Heart right ventricle (tissue), 16 donors: Measurements from ENCODE around the gene ANAPC4. TPM values are rescaled to one million over a fixed set of nuclear protein-coding genes. Genes with fewer than 3 reads are reported as not detected.
"Not testable (repeated sequence)": the region's sequence is repeated elsewhere in the genome, so short reads cannot be mapped to it uniquely, and the experiment has no call there.

Experiments
- ATAC-seq, 8 donors: fragments of 200-7000 bp; cut with Tn5 transposase; one replicate each; pipeline ENCODE4 v1.9.1; 2020; ENCODE audit warnings: mild to moderate bottlenecking in 8 of 8, moderate library complexity in 8 of 8, moderate number of reproducible peaks in 1 of 8
- DNase-seq, 2 donors: peaks; one replicate each; pipeline ENCODE4 v3.0.0-alpha.2; 2020
- H3K27ac ChIP-seq, 10 donors: fragments of 200-600 bp; sonication (generic) in 2 of 10; one replicate each; pipeline versions ENCODE4 v1.5.0 to v1.8.0; 2020 to 2022; ENCODE audit warnings: mild to moderate bottlenecking in 3 of 10
- H3K27me3 ChIP-seq, 7 donors: fragments of 200-600 bp; one replicate each; pipeline ENCODE4 v1.8.0; 2021 to 2022; ENCODE audit warnings: mild to moderate bottlenecking in 2 of 7
- H3K36me3 ChIP-seq, 9 donors: fragments of 200-600 bp; sonication (generic) in 1 of 9; one replicate each; pipeline versions ENCODE4 v1.5.0 to v1.8.0; 2020 to 2022; ENCODE audit warnings: mild to moderate bottlenecking in 2 of 9
- H3K4me1 ChIP-seq, 9 donors: fragments of 200-600 bp; sonication (generic) in 1 of 9; one replicate each; pipeline versions ENCODE4 v1.5.0 to v1.8.0; 2020 to 2022; ENCODE audit warnings: mild to moderate bottlenecking in 4 of 9
- H3K4me3 ChIP-seq, 10 donors: fragments of 200-600 bp; sonication (generic) in 2 of 10; one replicate each; pipeline versions ENCODE4 v1.5.0 to v1.8.0; 2020 to 2022; ENCODE audit warnings: mild to moderate bottlenecking in 7 of 10, moderate library complexity in 2 of 10
- H3K9me3 ChIP-seq, 11 donors: fragments of 200-600 bp in 10 of 11; sonication (generic) in 2 of 11; one replicate each; pipeline versions ENCODE4 v1.5.0 to v1.8.0; 2013 to 2022; ENCODE audit warnings: mild to moderate bottlenecking in 2 of 11, control low read depth in 1 of 11, moderate library complexity in 1 of 11
- CTCF ChIP-seq, 9 donors: fragments of 200-600 bp; sonication (generic) in 2 of 9; IDR thresholded peaks; one replicate each; pipeline versions ENCODE4 v1.5.0 to v1.8.0; 2021 to 2022; ENCODE audit warnings: antibody characterized with exemption in 9 of 9, mild to moderate bottlenecking in 5 of 9, moderate library complexity in 1 of 9
- WGBS, 2 donors: extraction: QIAGEN DNeasy Blood & Tissue Kit; methylation state at CpG; one replicate each; pipeline ENCODE4 v1.1.7; 2013; ENCODE audit warnings: inconsistent platforms in 1 of 2; 5-methylcytosine and 5-hydroxymethylcytosine counted together
- intact Hi-C, 10 donors: fragments of 100-400 bp; cut with DNase I; formaldehyde crosslinking; loops; one replicate each; pipeline versions ENCODE4 v1.11.1 to v1.14.2; 2022
- long read RNA-seq, 3 donors: library from polyadenylated mRNA; unstranded; transcript quantifications; one replicate each; pipeline ENCODE4 v2.0.0, GENCODE V29; 2020 to 2021
- polyA plus RNA-seq, 2 donors: library from polyadenylated mRNA; stranded (reverse); fragments of 200-250 nt; gene quantifications; one replicate each; pipeline ENCODE4 v1.2.3, GENCODE V29; 2013
- total RNA-seq, 10 donors: library from RNA; stranded (reverse); fragmentation: NEBNext Ultra II Directional in 3 of 10; extraction: Animal tissue kit (Norgen Biotek cat#: 25700) in 3 of 10; gene quantifications; one replicate each; pipeline versions ENCODE4 v1.2.1 to v1.2.4, GENCODE V29; 2021 to 2023
- donor health status: Arrhythmogenic right ventricular cardiomyopathy.
- donor health status: ischemic (EF 13 %, LVEDD 7.1; RV severe dilation, severe dysfunction).
- donor health status: healthy with polysubstance abuse.
- donor health status: DM: no; HTN: yes; CAD: no.
- donor health status: DM: no; HTN: no; CAD: no.
- donor health status: ischemic (EF 25% LVEDD 6.9; RV normal size, moderate dysfunction).
- donor health status: ischemic (EF 25% LVEDD 5.7; RV mildly dilated, moderate dysfunction).
- donor health status: healthy.
- donor health status: DM: yes; HTN: yes; CAD: no.
- donor health status: Ischemic cardiomyopathy.
- donor health status: ischemic (EF 35%, LVEDD 5.7; RV mildly dilated, moderate dysfunction).
- donor health status: nonischemic (EF 11% LVEDD 7.7; RV severe dilation, severe dysfunction).
- donor health status: DM: yes; HTN: yes; CAD: no.
- donor health status: PGD.
- donor health status: ischemic (EF 29% LVEDD 5.4; RV normal size, mild dysfunction).
- donor health status: nonischemic (EF 23%, LVEDD 6.1; RV moderate dilation, normal function).

The ANAPC4 gene
- 10 to 100 TPM in 9 of 10 donors, 1 to 10 TPM in 1; 9.9 to 13.8 (median 11.5) TPM for total RNA-seq
- 10 to 100 TPM in 1 of 2 donors, 1 to 10 TPM in 1; 8.2 to 26.7 TPM for polyA plus RNA-seq
- long read RNA-seq, donor 1, transcript ANAPC4-201 (29 exons, 2,685 nt): major isoform, 10 of 24 reads
- long read RNA-seq, donor 1, partial matches to known transcripts: 0 of 24 reads
- long read RNA-seq, donor 1, other reads (novel, unspliced or antisense): 13 of 24 reads
- long read RNA-seq, donor 2, transcript ANAPC4-201 (29 exons, 2,685 nt): major isoform, 12 of 34 reads
- long read RNA-seq, donor 2, partial matches to known transcripts: 1 of 34 reads
- long read RNA-seq, donor 2, other reads (novel, unspliced or antisense): 20 of 34 reads
- long read RNA-seq, donor 3, transcript ANAPC4-210 (29 exons, 2,599 nt): minor isoform, 5 of 51 reads
- long read RNA-seq, donor 3, transcript ANAPC4-201 (29 exons, 2,685 nt): major isoform, 20 of 51 reads
- long read RNA-seq, donor 3, partial matches to known transcripts: 12 of 51 reads
- long read RNA-seq, donor 3, other reads (novel, unspliced or antisense): 14 of 51 reads

GRCh38 chr4:25376754-25377571 is at the start of gene ANAPC4:
Gene ANAPC4, plus strand, starts transcription at chr4:25377263. Its CDS starts 165 bp downstream, at chr4:25377428.
- Histone ChIP-seq H3K36me3 (peaks cover 0 to 24% (median 12%) of the 10 kb centered on the region in 9 donors), H3K4me1 (peaks cover 0 to 33% (median 17%) of the 10 kb centered on the region in 9 donors), H3K27me3 (no peaks in the 10 kb centered on the region), H3K9me3 (peaks cover 0 to 8% (median 0%) of the 10 kb centered on the region in 11 donors), H3K27ac (peak within 1 kb of the TSS; percentile 22 to 90 (median 78)), H3K4me3 (peak within 1 kb of the TSS; percentile 68 to 98 (median 90))
- peak; percentile 97 to 99 (median 98) for ATAC-seq
- TF ChIP-seq CTCF (IDR thresholded peaks at IDR 0.05): peak in 4 of 9 donors; percentile 18 to 32 (median 28)
- DNase-seq: peak; percentile 94 to 98
- WGBS, 2 donors: 0 to 1% methylated on average over 67 to 74 of the region's 74 CpGs
- intact Hi-C loops: loop anchor here in 4 of 10 donors (10.0 kb wide), 3 partner anchors 142 to 202 kb away; partner anchors contain the start of gene PI4K2B (in 1 of the 4)

GRCh38 chr4:25328463-25328862 is 48.6 kb upstream of the ANAPC4 start:
- peaks cover 0 to 14% (median 0%) of the 10 kb centered on the region in 9 donors for H3K4me1 ChIP-seq
- intact Hi-C loops, H3K9me3 ChIP-seq, H3K4me3 ChIP-seq, DNase-seq, H3K36me3 ChIP-seq, H3K27ac ChIP-seq, H3K27me3 ChIP-seq, ATAC-seq: not testable (repeated sequence)
- WGBS, 2 donors: 94 to 96% methylated on average over 3 of the region's 3 CpGs

GRCh38 chr4:25330335-25330734 is 46.7 kb upstream of the ANAPC4 start:
- no peak for TF ChIP-seq CTCF (IDR thresholded peaks at IDR 0.05)
- Histone ChIP-seq H3K27me3 (no peaks in the 10 kb centered on the region), H3K27ac (no peak overlapping the region), H3K4me3 (no peak overlapping the region), H3K4me1 (peaks cover 0 to 14% (median 0%) of the 10 kb centered on the region in 9 donors), H3K9me3 (no peaks in the 10 kb centered on the region), H3K36me3 (peaks cover 0 to 23% (median 0%) of the 10 kb centered on the region in 9 donors)
- 92 to 100% methylated on average over 1 of the region's 1 CpG for WGBS, 2 donors
- intact Hi-C loops: no loop called here
- DNase-seq (no peak), ATAC-seq (no peak)

- Histone ChIP-seq H3K27me3 (no peaks in the 10 kb centered on the region), H3K27ac (peak overlapping the region in 1 of 10 donors; percentile 66), H3K4me1 (peaks cover 0 to 14% (median 0%) of the 10 kb centered on the region in 9 donors), H3K9me3 (no peaks in the 10 kb centered on the region), H3K36me3 (peaks cover 0 to 27% (median 0%) of the 10 kb centered on the region in 9 donors), H3K4me3 (peak overlapping the region in 1 of 10 donors; percentile 18)
- 87 to 88% methylated on average over 12 of the region's 12 CpGs for WGBS, 2 donors
- no peak for DNase-seq
- no peak for ATAC-seq
- TF ChIP-seq CTCF (IDR thresholded peaks at IDR 0.05): no peak
- intact Hi-C loops: no loop called here
Observed at GRCh38 chr4:25330905-25331808, 45.9 kb upstream of the ANAPC4 start.
